Peyer's patch (tissue), 4 donors: ENCODE data around the gene GINS1. TPM values are rescaled to one million over a fixed set of nuclear protein-coding genes. Genes with fewer than 3 reads are reported as not detected.
"Not testable (repeated sequence)": the region's sequence is repeated elsewhere in the genome, so short reads cannot be mapped to it uniquely, and the experiment has no call there.

Experiments
- DNase-seq, 3 donors: peaks; one replicate each; pipeline ENCODE4 v3.0.0-alpha.2; 2017 to 2019
- H3K27ac ChIP-seq, 4 donors: fragments of 200-600 bp; sonication (generic); one replicate each; pipeline ENCODE4 v1.5.1; 2016 to 2019
- H3K27me3 ChIP-seq, 2 donors: fragments of 200-600 bp; sonication (generic); one replicate each; pipeline ENCODE4 v1.5.1; 2019
- H3K36me3 ChIP-seq, 3 donors: fragments of 200-600 bp; sonication (generic); one replicate each; pipeline ENCODE4 v1.5.1; 2016 to 2019
- H3K4me1 ChIP-seq, 4 donors: fragments of 200-600 bp; sonication (generic); one replicate each; pipeline ENCODE4 v1.5.1; 2016 to 2019
- H3K4me3 ChIP-seq, 4 donors: fragments of 200-600 bp; sonication (generic); 1 replicate in 3 of 4; 2 replicates in 1 of 4; pipeline ENCODE4 v1.5.1; 2016 to 2019; ENCODE audit warnings: mild to moderate bottlenecking in 1 of 4
- H3K9me3 ChIP-seq, 4 donors: fragments of 200-600 bp; sonication (generic); one replicate each; pipeline ENCODE4 v1.5.1; 2016 to 2019; ENCODE audit warnings: mild to moderate bottlenecking in 1 of 4
- CTCF ChIP-seq, 6 experiments: fragments of 450-650 bp in 4 of 6; fragments of 200-600 bp in 2 of 6; sonication (generic) in 1 of 6; IDR thresholded peaks; one replicate each; pipeline ENCODE4 v1.5.1; 2017 to 2019; ENCODE audit warnings: antibody characterized with exemption in 6 of 6, mild to moderate bottlenecking in 3 of 6, moderate library complexity in 1 of 6
- POLR2A ChIP-seq, 2 donors: fragments of 450-650 bp; IDR thresholded peaks; one replicate each; pipeline ENCODE4 v1.5.1; 2017; ENCODE audit warnings: antibody characterized with exemption in 2 of 2, mild to moderate bottlenecking in 2 of 2, moderate library complexity in 2 of 2
- total RNA-seq, 4 donors: library from RNA; depleted of rRNA; stranded (reverse); fragments of >200 nt; gene quantifications; one replicate each; pipeline ENCODE4 v1.1.0, GENCODE V29; 2016

GINS1 gene
- total RNA-seq, 4 donors from 2014 or later = 0.53 to 14.0 (median 1.4) TPM

GRCh38 chr20:25399037-25399430 is 8.4 kb upstream of the GINS1 start:
- Histone ChIP-seq H3K27ac (peak overlapping the region in 1 of 4 donors; percentile 77), H3K4me1 (peaks cover 0 to 11% (median 0%) of the 10 kb centered on the region in 4 donors), H3K4me3 (no peak overlapping the region), H3K9me3 (peaks cover 0 to 19% (median 2%) of the 10 kb centered on the region in 4 donors), H3K27me3 (no peaks in the 10 kb centered on the region), H3K36me3 (no peaks in the 10 kb centered on the region)
- TF ChIP-seq POLR2A (IDR thresholded peaks at IDR 0.05) (no peak), CTCF (IDR thresholded peaks at IDR 0.05) (peak in 5 of 6 experiments; percentile 13 to 82 (median 73))
- peak in 1 of 3 donors; percentile 66 for DNase-seq

- not testable (repeated sequence) for H3K36me3 ChIP-seq, H3K27ac ChIP-seq, DNase-seq, H3K4me3 ChIP-seq, H3K27me3 ChIP-seq
- H3K4me1 ChIP-seq = peaks cover 0 to 11% (median 0%) of the 10 kb centered on the region in 4 donors
- H3K9me3 ChIP-seq = peaks cover 0 to 19% (median 2%) of the 10 kb centered on the region in 4 donors
Observed at GRCh38 chr20:25400291-25400732, 7.2 kb upstream of the GINS1 start.

- no peak overlapping the region for H3K27ac ChIP-seq
- no peaks in the 10 kb centered on the region for H3K36me3 ChIP-seq
- no peaks in the 10 kb centered on the region for H3K27me3 ChIP-seq
- H3K4me3 ChIP-seq = no peak overlapping the region
- peaks cover 0 to 11% (median 0%) of the 10 kb centered on the region in 4 donors for H3K4me1 ChIP-seq
- TF ChIP-seq POLR2A (IDR thresholded peaks at IDR 0.05) (no peak), CTCF (IDR thresholded peaks at IDR 0.05) (no peak)
- DNase-seq = no peak
- H3K9me3 ChIP-seq = peaks cover 0 to 19% (median 2%) of the 10 kb centered on the region in 4 donors
Observed at GRCh38 chr20:25402583-25402982, 4.9 kb upstream of the GINS1 start.

- H3K9me3 ChIP-seq = peaks cover 0 to 3% (median 0%) of the 10 kb centered on the region in 4 donors
- no peak for DNase-seq
- peak overlapping the region; percentile 43 to 74 (median 69) for H3K4me3 ChIP-seq
- H3K27ac ChIP-seq = peak overlapping the region in 1 of 4 donors; percentile 3
- no peaks in the 10 kb centered on the region for H3K36me3 ChIP-seq
- H3K4me1 ChIP-seq = peaks cover 0 to 12% (median 3%) of the 10 kb centered on the region in 4 donors
- no peaks in the 10 kb centered on the region for H3K27me3 ChIP-seq
- TF ChIP-seq POLR2A (IDR thresholded peaks at IDR 0.05) (no peak), CTCF (IDR thresholded peaks at IDR 0.05) (no peak)
Observed at GRCh38 chr20:25408170-25408547, 686 bp downstream of the GINS1 start.

- TF ChIP-seq CTCF (IDR thresholded peaks at IDR 0.05) (no peak), POLR2A (IDR thresholded peaks at IDR 0.05) (no peak)
- Histone ChIP-seq H3K27me3 (no peaks in the 10 kb centered on the region), H3K36me3 (no peaks in the 10 kb centered on the region), H3K4me1 (peaks cover 0 to 12% (median 3%) of the 10 kb centered on the region in 4 donors), H3K27ac (no peak overlapping the region), H3K4me3 (no peak overlapping the region), H3K9me3 (no peaks in the 10 kb centered on the region)
- DNase-seq = no peak
Observed at GRCh38 chr20:25408890-25409289, 1.4 kb downstream of the GINS1 start.

GRCh38 chr20:25418776-25419175 is 11.3 kb downstream of the GINS1 start:
- Histone ChIP-seq H3K4me3 (no peak overlapping the region), H3K27ac (no peak overlapping the region), H3K9me3 (no peaks in the 10 kb centered on the region), H3K4me1 (no peaks in the 10 kb centered on the region), H3K36me3 (no peaks in the 10 kb centered on the region), H3K27me3 (no peaks in the 10 kb centered on the region)
- TF ChIP-seq CTCF (IDR thresholded peaks at IDR 0.05) (no peak), POLR2A (IDR thresholded peaks at IDR 0.05) (no peak)
- no peak for DNase-seq
